Breast epithelium (tissue), 4 donors: ENCODE measurements around the gene MTFR2. TPM values are rescaled to one million over a fixed set of nuclear protein-coding genes. Genes with fewer than 3 reads are reported as not detected.

Source experiments
- DNase-seq, 2 donors: peaks; one replicate each; pipeline ENCODE4 v3.0.0-alpha.2; 2019; ENCODE audit warnings: low spot score in 2 of 2
- H3K27ac ChIP-seq, 2 donors: fragments of 200-600 bp; sonication (generic) in 1 of 2; one replicate each; pipeline ENCODE4 v1.5.1; 2016 to 2019; ENCODE audit warnings: mild to moderate bottlenecking in 1 of 2
- H3K27me3 ChIP-seq, 2 donors: fragments of 200-600 bp; sonication (generic) in 1 of 2; one replicate each; pipeline versions ENCODE4 v1.5.1 to v1.6.0; 2017 to 2019; ENCODE audit warnings: control low read depth in 1 of 2, mild to moderate bottlenecking in 1 of 2
- H3K36me3 ChIP-seq: fragments of 200-600 bp; one replicate; pipeline ENCODE4 v1.5.1; 2019
- H3K4me1 ChIP-seq, 2 donors: fragments of 200-600 bp; sonication (generic); one replicate each; pipeline ENCODE4 v1.5.1; 2016 to 2019; ENCODE audit warnings: control low read depth in 1 of 2
- H3K4me3 ChIP-seq, 3 donors: fragments of 200-600 bp; sonication (generic); 1 replicate in 2 of 3; 2 replicates in 1 of 3; pipeline ENCODE4 v1.5.1; 2016 to 2019; ENCODE audit warnings: mild to moderate bottlenecking in 3 of 3, moderate library complexity in 2 of 3
- H3K9me3 ChIP-seq, 2 donors: fragments of 200-600 bp; sonication (generic) in 1 of 2; one replicate each; pipeline ENCODE4 v1.5.1; 2016 to 2019; ENCODE audit warnings: control low read depth in 1 of 2
- CTCF ChIP-seq, 3 donors: fragments of 450-650 bp; IDR thresholded peaks; one replicate each; pipeline ENCODE4 v1.5.1; 2016 to 2017; ENCODE audit warnings: antibody characterized with exemption in 3 of 3, mild to moderate bottlenecking in 3 of 3, moderate library complexity in 3 of 3
- POLR2A ChIP-seq: fragments of 450-650 bp; IDR thresholded peaks from one replicate; pipeline ENCODE4 v1.6.1; 2016; ENCODE audit warnings: antibody characterized with exemption, mild to moderate bottlenecking, moderate library complexity
- POLR2AphosphoS5 ChIP-seq, 3 donors: sonication (generic); formaldehyde crosslinking; IDR thresholded peaks; one replicate each; pipeline ENCODE4 v1.6.1; 2017; ENCODE audit warnings: antibody characterized with exemption in 3 of 3
- intact Hi-C: fragments of 100-400 bp; cut with DNase I; formaldehyde crosslinking; loops from one replicate; pipeline ENCODE4 v1.15.1; 2023; ENCODE audit warnings: low total_unique reads
- total RNA-seq, 3 donors: library from RNA; depleted of rRNA; stranded (reverse); fragments of >200 nt; gene quantifications; one replicate each; pipeline ENCODE4 v1.1.0, GENCODE V29; 2016

MTFR2 gene
- total RNA-seq, 3 donors from 2014 or later, result 0.66 to 2.7 (median 0.73) TPM

- Histone ChIP-seq H3K9me3 (no peaks in the 10 kb centered on the region), H3K4me1 (peaks cover 2 to 24% of the 10 kb centered on the region in 2 donors), H3K27ac (peak overlapping the region; percentile 100), H3K36me3 (no peaks in the 10 kb centered on the region), H3K27me3 (no peaks in the 10 kb centered on the region), H3K4me3 (peak overlapping the region; percentile 87 to 96 (median 95))
- intact Hi-C loops, result no loop called here
- TF ChIP-seq POLR2AphosphoS5 (IDR thresholded peaks at IDR 0.05) (no peak), POLR2A (no peak), CTCF (IDR thresholded peaks at IDR 0.05) (peak in 1 of 3 donors; percentile 7)
- peak; percentile 88 to 91 for DNase-seq
These were observed 39.1 kb upstream of the MTFR2 start for GRCh38 chr6:136289327-136289578.

GRCh38 chr6:136288566-136289326 is 38.6 kb upstream of the MTFR2 start:
- Histone ChIP-seq H3K36me3 (no peaks in the 10 kb centered on the region), H3K27ac (peak overlapping the region; percentile 100), H3K9me3 (no peaks in the 10 kb centered on the region), H3K27me3 (no peaks in the 10 kb centered on the region), H3K4me1 (peaks cover 2 to 24% of the 10 kb centered on the region in 2 donors), H3K4me3 (peak overlapping the region; percentile 87 to 96 (median 95))
- peak; percentile 81 to 87 for DNase-seq
- TF ChIP-seq POLR2A (no peak), POLR2AphosphoS5 (IDR thresholded peaks at IDR 0.05) (peak; percentile 5 to 43 (median 18)), CTCF (IDR thresholded peaks at IDR 0.05) (peak in 1 of 3 donors; percentile 52)
- intact Hi-C loops, result no loop called here

DNA sequence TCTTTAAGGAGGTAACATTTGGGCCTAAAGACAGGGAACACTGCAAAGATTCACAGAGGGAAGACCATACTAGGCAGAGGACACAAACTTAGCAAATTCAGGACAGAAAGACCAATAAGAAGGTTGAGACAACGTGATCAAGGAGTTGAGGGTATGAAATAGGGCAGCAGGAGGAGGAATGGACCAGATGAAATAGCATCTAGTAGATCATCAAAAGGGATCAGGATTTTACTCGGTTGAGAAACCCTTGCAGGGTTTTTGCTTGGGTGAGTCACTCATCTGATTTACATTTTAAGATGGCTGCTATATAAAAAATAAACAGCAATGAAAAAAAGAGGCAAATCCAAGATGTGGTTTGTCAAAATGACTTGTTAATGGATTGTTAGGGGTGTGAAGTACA is 34.8 kb upstream of the MTFR2 start:
- Histone ChIP-seq H3K27ac (peak overlapping the region; percentile 43 to 46), H3K27me3 (no peaks in the 10 kb centered on the region), H3K9me3 (no peaks in the 10 kb centered on the region), H3K4me1 (peaks cover 8 to 24% of the 10 kb centered on the region in 2 donors), H3K4me3 (peak overlapping the region in 2 of 3 donors; percentile 0 to 38), H3K36me3 (no peaks in the 10 kb centered on the region)
- intact Hi-C loops, result no loop called here
- no peak for DNase-seq
- no peak for TF ChIP-seq CTCF (IDR thresholded peaks at IDR 0.05)
- no peak for TF ChIP-seq POLR2AphosphoS5 (IDR thresholded peaks at IDR 0.05)
- no peak for TF ChIP-seq POLR2A

DNA sequence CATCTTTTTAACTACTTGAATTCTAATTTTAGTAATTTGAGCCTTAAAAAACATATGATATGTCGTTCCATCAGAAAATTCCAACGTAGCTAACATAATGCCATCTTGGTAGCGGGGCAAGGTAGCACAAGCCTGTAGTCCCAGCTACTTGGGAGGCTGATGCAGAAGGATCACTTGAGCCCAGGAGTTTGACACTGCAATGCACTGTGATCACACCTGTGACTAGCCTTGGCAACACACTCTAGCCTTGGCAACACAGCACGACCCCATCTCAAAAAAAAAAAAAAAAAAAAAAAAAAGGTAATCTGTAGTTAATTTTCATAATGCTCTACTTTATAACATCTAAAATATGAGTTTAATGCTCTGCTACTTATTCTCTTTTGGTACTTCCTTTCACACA is 32.8 kb upstream of the MTFR2 start:
- peaks cover 8 to 22% of the 10 kb centered on the region in 2 donors for H3K4me1 ChIP-seq
- H3K36me3 ChIP-seq, result no peaks in the 10 kb centered on the region
- no peak overlapping the region for H3K4me3 ChIP-seq
- TF ChIP-seq CTCF (IDR thresholded peaks at IDR 0.05) (no peak), POLR2A (no peak)
- H3K27me3 ChIP-seq, result no peaks in the 10 kb centered on the region
- H3K9me3 ChIP-seq, result no peaks in the 10 kb centered on the region
- intact Hi-C loops, result no loop called here
- DNase-seq, result no peak
- no peak overlapping the region for H3K27ac ChIP-seq

- intact Hi-C loops, result no loop called here
- Histone ChIP-seq H3K27ac (no peak overlapping the region), H3K27me3 (no peaks in the 10 kb centered on the region), H3K9me3 (no peaks in the 10 kb centered on the region), H3K36me3 (no peaks in the 10 kb centered on the region), H3K4me3 (no peak overlapping the region), H3K4me1 (peaks cover 5 to 10% of the 10 kb centered on the region in 2 donors)
- DNase-seq, result no peak
- no peak for TF ChIP-seq POLR2A
- no peak for TF ChIP-seq CTCF (IDR thresholded peaks at IDR 0.05)
- TF ChIP-seq POLR2AphosphoS5 (IDR thresholded peaks at IDR 0.05), result no peak
These were observed 30.0 kb upstream of the MTFR2 start for GRCh38 chr6:136280032-136280609.
